HG02943 (cell line): Measurements from ENCODE around the gene CDH24.

Source experiments
- ATAC-seq: cut with Tn5 transposase; IDR thresholded peaks from one replicate; pipeline ENCODE4 v1.9.1; 2021; ENCODE audit warnings: mild to moderate bottlenecking, low read depth, moderate library complexity; ENCODE audit not compliant: unreplicated experiment

CDH24 gene

DNA sequence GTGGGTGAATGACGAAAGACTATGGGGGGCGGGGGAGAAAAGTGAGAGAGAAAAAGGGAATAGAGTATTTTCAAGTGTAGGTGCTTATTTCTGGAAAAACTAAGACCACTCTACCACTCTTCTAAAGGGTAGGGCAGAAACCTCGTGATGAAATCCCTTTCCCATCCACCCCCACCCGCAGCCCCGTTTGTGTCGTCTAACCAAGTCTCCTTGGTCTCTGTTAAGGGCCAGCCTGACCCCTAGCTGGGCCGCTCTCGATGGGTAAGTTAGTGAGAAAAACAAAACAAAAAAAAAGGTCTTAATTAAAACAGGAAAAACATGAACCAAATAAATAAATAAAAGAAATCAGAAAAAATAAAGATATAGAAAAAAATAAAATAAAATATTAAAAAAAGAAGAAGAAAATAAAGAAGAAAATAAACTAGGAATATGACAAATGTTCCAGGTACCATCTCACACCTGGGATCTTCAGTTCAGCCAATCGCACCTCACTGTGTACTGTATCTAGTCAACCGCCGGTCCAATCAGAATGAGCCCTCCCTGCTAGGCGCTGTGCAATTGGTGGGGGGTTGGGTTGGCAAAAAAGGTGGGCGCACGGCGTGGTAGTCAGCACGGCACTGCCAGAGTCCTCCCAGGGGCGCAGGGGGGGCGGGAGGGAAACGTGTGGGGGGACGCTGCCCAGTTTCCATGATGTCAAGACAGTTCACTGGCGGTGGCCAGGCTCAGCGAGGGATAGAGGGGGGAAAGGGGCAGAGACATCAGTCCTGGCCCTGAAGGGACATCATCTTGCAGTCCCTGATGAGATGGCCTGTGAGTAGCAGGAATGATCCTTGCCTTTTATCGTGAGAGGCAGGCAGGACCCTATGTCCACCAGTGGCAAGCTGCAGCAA, 9.8 kb upstream of the CDH24 start:
- no peak for ATAC-seq

DNA sequence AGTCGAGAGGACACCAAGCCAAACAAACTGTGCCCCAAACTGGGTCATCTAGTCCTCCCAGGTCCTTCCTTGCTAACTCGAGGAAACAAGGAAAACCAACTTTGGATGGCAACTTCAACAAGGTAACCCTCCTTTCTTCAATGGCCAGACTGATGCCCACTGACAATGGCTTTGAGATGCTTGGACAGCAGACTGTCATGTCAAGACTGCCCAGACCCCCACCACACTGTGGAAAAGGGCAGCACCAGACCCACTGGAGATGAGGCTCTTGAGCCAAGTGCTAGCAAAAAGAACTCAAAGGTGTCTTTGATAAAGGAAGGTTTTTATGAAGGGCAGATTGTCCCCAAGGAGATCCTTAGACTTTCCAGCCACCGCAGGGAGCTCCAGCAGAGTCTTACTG, 9.0 kb upstream of the CDH24 start:
- no peak for ATAC-seq

DNA sequence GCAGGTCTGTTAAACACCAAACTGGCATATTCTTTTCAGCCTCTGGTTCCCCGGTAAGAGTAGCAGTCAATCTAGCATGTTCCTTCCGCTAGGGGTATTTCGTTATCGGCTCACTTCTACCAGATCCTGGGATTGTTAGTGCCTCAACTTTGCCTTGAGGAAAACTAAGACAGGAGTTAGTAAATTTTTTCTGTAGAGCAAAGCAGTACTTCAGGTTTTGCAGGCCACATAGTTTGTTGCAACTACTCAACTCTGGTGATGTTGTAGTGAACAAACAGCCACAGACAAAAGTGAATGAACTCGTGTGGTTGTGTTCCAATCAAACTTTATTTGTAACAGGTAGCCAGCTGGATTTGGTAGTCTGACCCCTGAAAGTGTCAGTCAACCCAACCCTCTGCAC, 6.3 kb upstream of the CDH24 start:
- ATAC-seq: no peak

DNA sequence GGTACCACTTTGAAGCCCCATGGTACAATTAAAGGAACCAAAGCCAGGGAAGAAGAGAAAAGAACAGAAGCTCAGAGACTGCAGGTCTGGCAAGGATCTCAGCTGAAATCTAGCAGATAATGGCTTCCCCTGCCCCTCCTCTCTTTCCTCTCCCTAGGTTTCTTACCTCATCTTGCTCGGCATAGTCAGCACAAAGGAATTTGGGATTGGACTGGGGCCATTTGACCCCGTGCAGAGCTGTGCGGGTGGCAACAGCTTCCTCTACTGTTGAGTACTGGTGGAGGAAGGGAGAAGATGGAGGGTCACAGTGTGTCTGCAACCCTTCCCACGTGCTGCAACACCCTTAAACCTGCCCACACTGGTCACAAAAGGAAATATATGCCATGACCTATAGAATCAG, 4.7 kb upstream of the CDH24 start:
- no peak for ATAC-seq

DNA sequence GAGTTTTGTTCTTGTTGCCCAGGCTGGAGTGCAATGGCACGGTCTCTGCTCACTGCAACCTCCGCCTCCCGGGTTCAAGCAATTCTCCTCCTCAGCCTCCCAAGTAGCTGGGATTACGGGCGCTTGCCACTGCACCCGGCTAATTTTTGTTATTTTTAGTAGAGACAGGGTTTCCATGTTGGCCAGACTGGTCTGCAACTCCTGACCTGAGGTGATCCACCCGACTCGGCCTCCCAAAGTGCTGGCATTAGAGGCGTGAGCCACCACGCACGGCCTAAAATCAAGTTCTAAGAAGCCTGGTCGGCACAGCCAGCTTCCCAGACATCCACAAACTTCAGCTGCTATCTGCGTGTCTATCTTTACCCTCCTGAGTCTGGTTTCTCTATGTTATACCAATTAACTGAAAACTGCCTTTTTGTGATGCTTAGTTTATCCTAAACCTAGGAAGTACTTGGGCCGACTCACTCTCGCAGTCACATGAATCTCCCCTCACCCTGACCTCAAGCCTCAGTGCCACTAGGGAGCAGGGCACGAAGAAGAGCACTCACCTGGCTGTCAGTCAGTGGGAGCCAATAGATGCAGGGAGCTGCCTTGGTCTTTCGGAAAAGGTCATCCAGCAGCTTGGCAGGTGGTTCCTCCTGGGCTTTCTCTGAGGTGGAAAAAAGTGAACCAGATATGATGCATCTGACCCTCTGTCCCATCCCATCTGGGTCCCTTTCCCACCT, 3.4 kb upstream of the CDH24 start:
- ATAC-seq: no peak

DNA sequence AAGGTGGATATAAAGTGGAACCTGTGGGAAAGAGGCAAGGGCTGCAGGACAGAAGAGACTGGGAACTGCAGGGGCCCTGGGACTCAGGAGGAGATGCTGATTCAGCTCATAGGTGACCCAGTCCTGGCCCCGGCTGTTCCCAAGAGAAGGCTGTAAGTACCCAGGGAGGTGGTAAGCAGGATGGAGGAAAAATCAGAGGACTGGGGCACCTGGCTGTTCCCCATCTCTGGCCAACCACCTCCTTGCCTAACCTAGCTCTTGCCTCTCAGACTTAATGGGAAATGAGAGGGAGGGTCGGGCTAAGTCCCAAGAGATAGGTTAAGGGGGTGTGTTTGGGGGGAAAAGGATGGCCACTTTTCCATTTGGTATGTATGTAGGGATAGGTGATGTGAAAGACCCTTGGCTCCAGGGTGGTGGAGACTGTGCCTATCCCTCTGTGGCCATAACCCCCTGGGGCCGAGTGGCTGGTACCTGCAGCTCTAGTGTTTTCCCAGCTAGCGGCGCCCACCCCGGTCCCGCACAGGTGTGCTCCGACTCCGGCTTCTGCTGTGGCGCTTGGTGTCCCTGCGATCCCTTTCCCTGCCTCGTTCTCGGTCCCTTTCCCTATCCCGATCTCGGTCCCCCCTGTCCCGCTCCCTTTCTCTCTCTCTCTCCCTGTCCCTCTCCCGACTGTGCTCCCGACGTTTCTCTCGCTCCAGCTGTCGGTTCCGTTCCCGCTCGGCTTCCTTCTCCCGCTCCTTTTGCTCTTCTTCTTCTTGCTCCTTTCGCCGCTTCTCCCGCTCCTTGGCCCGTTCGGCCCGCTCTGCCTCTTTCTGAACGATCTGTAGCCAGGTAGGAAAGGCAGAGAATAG, 1.6 kb upstream of the CDH24 start:
- ATAC-seq: no peak

DNA sequence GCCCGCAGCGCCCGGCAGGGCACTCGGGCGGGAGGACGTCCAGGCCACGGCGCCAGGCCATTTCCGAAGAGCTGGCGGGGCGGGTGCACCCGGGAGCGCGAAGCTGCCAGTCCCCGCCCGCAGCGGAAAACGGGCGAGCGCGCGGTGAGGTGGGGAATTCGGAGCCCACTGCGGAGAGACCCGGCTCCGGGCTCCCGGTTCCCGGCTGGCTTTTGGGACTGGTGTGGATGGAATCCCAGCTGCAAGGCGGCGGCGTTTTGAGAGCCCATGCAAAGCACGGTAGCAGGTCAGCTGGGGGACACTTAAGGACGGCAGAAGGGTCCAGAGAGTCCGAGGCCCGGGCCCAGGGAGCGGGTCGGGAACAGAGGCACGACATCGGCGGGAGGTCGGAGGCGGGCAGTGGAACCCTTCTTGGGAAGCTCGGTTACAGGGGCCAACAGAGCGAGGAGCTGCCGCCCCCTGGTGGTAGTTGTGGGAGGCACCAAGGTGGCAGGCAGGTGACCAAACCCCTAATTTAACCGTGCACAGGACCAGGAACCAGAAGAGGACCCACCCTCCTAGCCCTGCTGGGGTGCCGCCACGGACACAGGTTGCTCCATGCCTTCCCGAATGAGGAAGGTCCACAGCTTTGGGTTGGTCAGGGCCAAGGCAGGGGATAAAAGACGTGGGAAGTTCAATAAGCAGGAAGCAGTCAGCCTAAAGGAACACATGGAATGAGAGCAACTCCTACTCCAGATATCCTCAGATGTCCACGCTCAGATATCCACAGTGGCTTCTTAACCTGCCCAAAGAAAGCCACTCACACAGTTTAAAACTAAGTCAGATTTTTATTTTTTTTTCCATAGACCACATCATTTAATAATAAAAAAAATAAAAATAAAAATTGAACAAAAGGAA, 685 bp upstream of the CDH24 start:
- peak; percentile 59 for ATAC-seq

DNA sequence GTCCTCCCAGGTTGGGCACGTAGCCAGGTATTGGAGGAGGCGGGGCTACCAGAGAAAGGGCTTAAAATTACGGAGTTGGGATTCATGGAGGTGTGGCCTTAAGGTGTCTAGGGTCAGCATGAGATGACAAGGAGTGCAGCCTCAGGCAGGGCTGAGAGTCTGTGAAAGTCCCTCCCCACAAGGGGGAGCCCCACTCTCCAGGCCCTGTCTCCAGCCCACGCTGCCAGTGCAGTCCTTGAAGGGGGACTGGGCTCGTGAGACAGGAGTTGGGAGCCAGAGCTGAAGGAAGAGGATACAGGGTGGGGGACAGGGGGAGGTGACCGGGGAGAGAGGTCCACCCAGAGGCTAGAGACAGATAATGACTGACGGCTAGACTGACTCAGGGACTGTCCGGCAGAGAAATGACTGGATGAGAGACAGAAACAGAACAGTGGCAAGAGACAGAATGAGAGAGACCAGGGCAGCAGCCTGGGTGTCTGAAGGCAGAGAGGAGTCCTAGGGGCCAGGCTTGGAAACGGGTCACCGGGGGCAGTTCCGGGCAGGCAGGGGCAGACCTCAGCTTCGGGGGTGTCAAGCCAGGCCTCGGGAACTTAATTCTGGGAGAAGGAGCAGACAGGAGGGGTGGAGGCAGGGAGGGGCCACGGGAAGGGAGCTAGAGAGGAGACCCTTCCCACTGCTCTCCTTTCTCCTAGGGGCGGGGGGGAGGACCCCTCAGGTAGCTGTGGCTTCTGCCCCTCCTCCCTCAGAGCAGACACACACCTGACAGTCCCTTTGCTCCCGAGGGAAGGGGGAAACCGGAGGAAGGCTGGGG, 970 bp downstream of the CDH24 start:
- ATAC-seq: no peak

DNA sequence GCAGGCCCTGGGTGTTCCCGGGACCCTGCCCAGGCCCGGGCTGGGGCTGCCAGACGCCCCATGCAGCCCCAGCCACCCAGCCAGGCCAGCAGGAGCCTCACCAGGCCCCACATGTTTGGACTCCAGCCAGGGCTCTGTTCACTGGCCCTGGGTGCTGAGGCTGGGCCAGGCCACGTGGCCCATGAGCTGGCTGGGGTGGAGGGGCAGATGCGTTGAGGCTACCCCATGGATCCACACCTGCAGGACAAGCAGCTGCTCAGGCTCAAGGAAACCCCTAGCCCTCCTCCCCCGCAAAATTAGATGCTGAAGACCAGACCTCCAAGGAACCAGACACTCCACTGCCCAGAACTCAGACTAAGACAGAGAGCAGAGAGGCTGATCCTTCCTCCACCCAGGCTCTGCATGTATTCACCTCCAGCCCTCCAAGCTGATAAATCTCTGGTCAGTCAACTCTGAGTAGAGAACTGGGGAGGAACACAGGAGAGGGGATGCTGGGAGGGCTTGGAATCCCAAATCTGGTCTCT, 1.6 kb downstream of the CDH24 start:
- no peak for ATAC-seq

DNA sequence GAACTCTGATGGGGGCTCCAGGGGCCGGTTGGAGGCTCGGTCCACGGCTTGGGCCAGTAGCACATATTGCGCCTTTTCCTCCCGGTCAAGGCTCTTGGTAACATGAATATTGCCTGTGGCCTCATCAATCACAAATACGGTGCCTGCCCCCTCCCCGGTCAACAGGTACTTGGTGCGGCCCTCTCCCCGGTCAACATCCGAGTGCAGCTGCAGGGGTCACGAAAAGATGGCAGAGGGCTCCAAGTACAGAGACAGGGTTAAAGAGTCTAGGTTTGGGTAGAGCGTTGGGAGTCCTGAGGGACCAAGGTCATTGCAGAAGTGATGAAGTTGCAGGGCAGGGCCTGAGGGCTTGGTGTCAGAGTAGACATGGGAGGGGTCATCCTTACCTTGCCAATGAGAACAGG, 2.2 kb downstream of the CDH24 start:
- no peak for ATAC-seq

DNA sequence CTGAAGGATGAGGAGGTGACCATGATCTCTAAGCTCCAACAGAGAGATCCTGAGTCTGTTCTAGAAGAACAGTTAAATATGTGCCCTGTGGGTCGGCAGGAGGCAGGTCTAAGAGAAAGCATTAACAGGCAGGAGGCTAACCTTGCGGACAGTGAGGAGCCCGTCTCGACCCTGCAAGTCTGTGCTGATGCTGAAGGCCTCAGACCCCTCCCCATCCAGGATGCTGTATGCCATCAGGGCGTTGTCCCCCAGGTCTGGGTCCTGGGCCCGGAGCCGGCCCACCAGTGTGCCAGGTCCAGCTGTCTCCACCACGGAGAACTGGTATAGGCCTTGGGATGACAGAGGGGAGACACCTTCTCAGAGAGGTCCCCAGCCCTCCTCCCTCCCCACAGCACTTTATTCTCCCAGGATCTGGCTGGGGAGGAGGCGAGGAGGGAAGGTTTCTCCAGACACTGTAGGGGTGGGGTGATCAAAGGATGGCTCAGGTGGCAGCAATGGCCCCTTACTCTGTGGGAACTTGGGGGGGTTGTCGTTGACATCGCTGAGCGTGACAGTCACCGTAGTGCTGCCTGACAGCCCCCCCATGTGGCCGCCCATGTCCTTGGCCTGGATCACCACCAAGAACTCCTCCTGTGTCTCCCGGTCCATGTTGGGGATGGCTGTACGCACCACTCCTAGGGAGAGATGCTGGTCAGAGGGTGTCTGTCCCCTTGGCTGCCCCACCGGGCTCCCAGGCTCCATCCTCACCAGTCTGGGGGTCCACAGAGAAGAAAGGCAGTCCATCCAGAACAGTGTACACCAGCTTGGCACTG, 3.1 kb downstream of the CDH24 start:
- ATAC-seq: no peak

DNA sequence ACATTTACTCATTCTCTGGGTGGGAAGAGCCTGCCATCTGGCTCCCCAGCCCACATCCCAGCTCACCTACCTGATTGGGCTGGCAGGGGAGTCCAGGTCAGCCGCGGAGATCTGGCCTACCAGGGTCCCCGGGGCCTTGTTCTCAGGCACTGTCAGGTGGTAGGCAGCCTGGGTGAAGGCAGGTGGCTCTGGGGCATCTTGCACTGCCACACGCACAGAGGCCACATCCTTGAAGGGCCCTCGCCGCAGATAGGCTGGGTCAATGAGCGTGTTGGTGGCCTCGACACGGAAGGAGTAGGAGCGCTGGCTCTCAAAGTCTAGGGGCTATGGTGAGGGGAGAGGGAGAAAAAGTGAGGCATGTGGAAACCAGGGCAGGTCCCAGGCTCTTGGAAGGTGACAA, 3.9 kb downstream of the CDH24 start:
- no peak for ATAC-seq

DNA sequence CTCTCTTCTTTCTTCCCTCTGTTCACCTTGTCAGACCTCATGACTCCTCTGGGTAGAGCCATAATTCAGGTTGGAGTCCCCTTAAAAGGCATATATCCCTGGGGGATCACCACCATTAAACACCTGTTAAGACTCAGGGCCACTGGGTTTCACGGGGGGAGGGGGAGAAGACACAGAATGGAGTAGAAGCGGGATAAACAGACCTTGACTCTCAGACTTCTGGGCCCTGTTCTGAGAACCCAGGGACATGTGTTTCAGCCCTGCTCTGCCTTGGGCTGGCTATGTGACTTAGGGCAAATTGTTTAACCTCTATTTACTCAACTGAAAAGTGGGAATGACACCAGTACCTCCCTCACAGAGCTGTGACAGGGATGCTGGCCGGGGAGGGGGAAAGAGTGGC, 4.6 kb downstream of the CDH24 start:
- ATAC-seq: no peak

DNA sequence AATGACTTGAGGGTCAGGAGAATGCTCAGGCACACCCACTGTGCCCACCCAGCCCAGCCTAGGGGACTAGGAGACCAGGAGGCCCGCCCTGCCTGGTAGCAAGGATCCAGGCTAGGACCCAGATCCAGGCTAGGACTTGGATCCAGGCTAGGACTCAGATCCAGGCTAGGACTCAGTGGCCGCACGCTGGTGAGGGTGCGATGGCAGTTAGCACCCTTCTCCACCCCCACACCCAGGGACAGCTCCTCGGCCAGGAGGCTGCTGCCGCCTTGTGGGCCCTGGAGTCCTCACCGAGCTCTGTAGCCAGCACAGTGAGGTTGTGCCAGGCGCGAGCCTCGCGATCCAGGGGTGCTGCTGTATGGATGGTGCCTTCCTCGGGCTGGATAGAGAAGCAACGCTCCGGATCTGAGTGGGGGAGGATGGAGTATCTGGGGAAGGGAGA, 5.1 kb downstream of the CDH24 start:
- no peak for ATAC-seq

DNA sequence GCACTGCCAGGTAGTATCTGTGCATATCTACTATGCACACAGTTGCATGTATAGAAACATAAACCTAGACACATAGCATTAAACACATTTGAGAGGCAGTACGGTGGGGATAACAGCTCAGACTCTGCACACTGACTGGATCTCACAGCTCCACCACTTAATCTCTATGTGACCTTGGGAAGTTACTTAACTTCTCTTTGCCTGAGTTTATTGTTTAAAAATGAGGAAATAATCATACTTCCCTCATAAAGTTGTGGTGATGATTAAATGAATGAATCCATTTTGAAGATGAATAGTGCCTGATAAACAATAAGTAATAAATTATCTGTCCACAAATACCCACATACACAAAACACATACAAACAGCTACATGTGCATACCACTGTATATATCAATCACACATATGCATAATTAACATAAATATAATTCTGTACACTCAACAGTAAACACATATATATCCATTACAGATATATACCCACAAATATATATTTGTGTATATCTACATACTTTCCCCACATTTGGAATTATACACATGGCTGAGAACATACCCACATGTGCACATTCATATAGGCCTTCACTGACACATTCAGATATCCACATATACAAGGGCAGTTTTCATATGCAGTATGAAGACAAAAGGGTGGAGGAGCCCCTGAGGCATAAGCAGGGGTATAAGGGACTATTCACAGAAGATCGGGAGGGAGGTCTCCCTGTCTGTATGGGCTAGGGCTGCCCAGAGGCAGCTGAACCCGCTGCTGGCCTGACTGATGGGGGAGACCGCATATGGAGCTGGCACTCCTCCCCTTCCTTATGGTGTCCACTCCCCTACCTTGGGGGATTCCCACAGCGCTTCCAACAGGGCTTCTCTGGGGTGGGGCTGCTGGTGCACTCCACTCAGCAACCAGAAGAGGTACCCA, 5.9 kb downstream of the CDH24 start:
- ATAC-seq: no peak

DNA sequence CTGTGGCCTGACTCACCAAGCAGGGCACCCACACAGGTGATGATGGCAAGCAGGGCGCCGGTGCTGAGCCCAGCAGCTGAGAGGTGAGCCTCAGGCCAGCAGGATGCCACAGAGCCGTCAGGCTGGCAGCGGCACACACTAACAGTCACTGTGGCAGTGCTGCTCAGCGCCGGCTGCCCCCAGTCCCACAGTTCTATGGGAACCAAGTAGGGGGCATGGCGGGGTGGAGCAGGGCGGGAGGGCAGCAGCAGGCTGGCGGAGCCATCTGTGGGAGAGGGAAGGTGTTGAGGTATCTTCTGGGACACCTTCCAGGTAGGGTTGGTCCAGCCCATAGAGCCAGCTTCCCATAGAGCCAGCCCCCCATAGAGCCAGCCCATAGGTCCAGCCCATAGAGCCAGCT, 8.3 kb downstream of the CDH24 start:
- ATAC-seq: no peak
